GM12878 (cell line): ENCODE data around the gene CD101. TPM values are rescaled to one million over a fixed set of nuclear protein-coding genes. Genes with fewer than 3 reads are reported as not detected.

Experiments used
- ATAC-seq: fragments of 200-7000 bp; cut with Tn5 transposase; 3 replicates; pipeline ENCODE4 v1.9.1; 2020; ENCODE audit warnings: mild to moderate bottlenecking, moderate library complexity
- BruUV-seq: library from RNA; stranded (reverse); fragments of 400-500 nt; replicated peaks from 2 replicates; lab custom pipeline; 2021; lab: Mats Ljungman, UMichigan
- CTCF ChIA-PET: fragments of 300-600 bp; sonication (Branson Sonifier 250); formaldehyde crosslinking; extraction: SDS; loops from one replicate; lab custom pipeline; 2021; ENCODE audit warnings: inconsistent platforms; lab: Yijun Ruan, JAX
- POLR2A ChIA-PET: fragments of 350-600 bp; formaldehyde crosslinking; extraction: SDS; loops from one replicate; lab custom pipeline; 2021; ENCODE audit warnings: inconsistent platforms; lab: Charles Lee
- RAD21 ChIA-PET: fragments of 300-600 bp; sonication (Branson Sonifier 250); formaldehyde crosslinking; loops from one replicate; lab custom pipeline; 2023; ENCODE audit warnings: antibody characterized with exemption; ENCODE audit not compliant: unreplicated experiment; lab: Charles Lee
- SMC1A ChIA-PET: fragments of 300-600 bp; sonication (Branson Sonifier 250); formaldehyde crosslinking; loops from one replicate; lab custom pipeline; 2023; ENCODE audit not compliant: unreplicated experiment, uncharacterized antibody; lab: Charles Lee
- DNase-seq: peaks from one replicate; pipeline ENCODE4 v3.0.0-alpha.2; 2011; ENCODE audit warnings: low read depth, low spot score
- FAIRE-seq: peaks from 3 replicates; lab custom pipeline; 2011; peaks lifted over from hg19 to GRCh38; lab: Jason Lieb, UNC
- H2AFZ ChIP-seq: 2 replicates; pipeline ENCODE4 v1.6.0; 2011; ENCODE audit warnings: low read depth, low read length, control low read depth; ENCODE audit not compliant: control insufficient read depth
- H3K27ac ChIP-seq: 2 replicates; pipeline ENCODE4 v1.5.1; 2011; ENCODE audit warnings: control low read depth; ENCODE audit not compliant: control insufficient read depth, insufficient read depth
- H3K27me3 ChIP-seq, 2 experiments: replicated peaks in 1 of 2; 2 replicates each; pipeline versions ENCODE4 v1.6.0 to v1.6.1; 2011; ENCODE audit warnings: low read length in 1 of 2; ENCODE audit not compliant: control insufficient read depth in 2 of 2, insufficient read depth in 2 of 2
- H3K36me3 ChIP-seq, 2 experiments: 2 replicates each; pipeline ENCODE4 v1.5.1; 2011; ENCODE audit warnings: low read length in 1 of 2; ENCODE audit not compliant: control insufficient read depth in 2 of 2, insufficient read depth in 2 of 2
- H3K4me1 ChIP-seq: 2 replicates; pipeline ENCODE4 v1.6.1; 2011; ENCODE audit warnings: mild to moderate bottlenecking, low read length, moderate library complexity, mixed read lengths; ENCODE audit not compliant: control insufficient read depth, insufficient read depth
- H3K4me2 ChIP-seq: 2 replicates; pipeline ENCODE4 v1.6.0; 2011; ENCODE audit warnings: control low read depth; ENCODE audit not compliant: control insufficient read depth, insufficient read depth
- H3K4me3 ChIP-seq: fragments of 200-600 bp; sonication (generic); 2 replicates; pipeline ENCODE4 v1.5.1; 2016
- H3K79me2 ChIP-seq: 2 replicates; pipeline ENCODE4 v1.6.0; 2011; ENCODE audit warnings: low read length; ENCODE audit not compliant: control insufficient read depth, insufficient read depth
- H3K9ac ChIP-seq: 2 replicates; pipeline ENCODE4 v1.8.0; 2011; ENCODE audit warnings: low read length, control low read depth, mixed read lengths; ENCODE audit not compliant: control insufficient read depth, insufficient read depth
- H3K9me3 ChIP-seq: replicated peaks from 3 replicates; pipeline ENCODE4 v1.5.1; 2011; ENCODE audit warnings: mild to moderate bottlenecking, low read length; ENCODE audit not compliant: control insufficient read depth, insufficient read depth
- H4K20me1 ChIP-seq: 2 replicates; pipeline ENCODE4 v1.6.0; 2011; ENCODE audit not compliant: control insufficient read depth, insufficient read depth
- BCL3 ChIP-seq: IDR thresholded peaks from 2 replicates; pipeline ENCODE4 v1.6.1; 2011; ENCODE audit warnings: borderline replicate concordance, low read depth, mild to moderate bottlenecking, moderate library complexity, low read length; ENCODE audit not compliant: insufficient read depth, poor library complexity, severe bottlenecking
- CEBPZ ChIP-seq: fragments of 150-350 bp; IDR thresholded peaks from 2 replicates; pipeline ENCODE4 v1.6.1; 2016; ENCODE audit warnings: low read depth, low read length
- DPF2 ChIP-seq: fragments of 450-650 bp; IDR thresholded peaks from 2 replicates; pipeline ENCODE4 v1.6.1; 2017; ENCODE audit warnings: mild to moderate bottlenecking
- EZH2 ChIP-seq: IDR thresholded peaks from 2 replicates; pipeline ENCODE4 v1.6.1; 2012; ENCODE audit warnings: low read depth, mild to moderate bottlenecking, control low read depth, inconsistent platforms, low read length, borderline replicate concordance; ENCODE audit not compliant: control insufficient read depth
- KAT2A ChIP-seq: conservative IDR thresholded peaks from 2 replicates; pipeline ENCODE4 v1.6.1; 2011; ENCODE audit warnings: low read depth, low read length; ENCODE audit not compliant: control insufficient read depth
- KLF5 ChIP-seq: fragments of 450-650 bp; IDR thresholded peaks from 2 replicates; pipeline ENCODE4 v1.6.1; 2014; ENCODE audit warnings: mild to moderate bottlenecking; ENCODE audit not compliant: partially characterized antibody
- NBN ChIP-seq: fragments of 450-650 bp; IDR thresholded peaks from 2 replicates; pipeline ENCODE4 v1.6.1; 2016
- SMC3 ChIP-seq: IDR thresholded peaks from 2 replicates; pipeline ENCODE4 v1.6.1; 2011; ENCODE audit warnings: low read length, improper control_type of control experiment, borderline replicate concordance
- SP1 ChIP-seq: IDR thresholded peaks from one replicate; pipeline ENCODE4 v1.6.1; 2011; ENCODE audit warnings: low read depth, low read length
- STAT3 ChIP-seq: IDR thresholded peaks from 2 replicates; pipeline ENCODE4 v1.6.1; 2011; ENCODE audit warnings: low read depth, low read length, improper control_type of control experiment
- YY1 ChIP-seq: IDR thresholded peaks from 2 replicates; pipeline ENCODE4 v1.6.1; 2011; ENCODE audit warnings: low read depth, mild to moderate bottlenecking, low read length
- ZBED1 ChIP-seq: IDR thresholded peaks from 2 replicates; pipeline ENCODE4 v1.6.1; 2016; ENCODE audit warnings: borderline replicate concordance
- ZBTB11 ChIP-seq: fragments of 450-650 bp; formaldehyde crosslinking; IDR thresholded peaks from 2 replicates; pipeline ENCODE4 v1.5.0; 2022; ENCODE audit warnings: mild to moderate bottlenecking, missing genetic modification characterization
- ZNF274 ChIP-seq: IDR thresholded peaks from one replicate; pipeline ENCODE4 v1.8.0; 2011; ENCODE audit not compliant: insufficient read length, insufficient read depth
- WGBS: methylation state at CpG from one replicate; pipeline ENCODE4 v1.1.6; 2016; ENCODE audit warnings: low lambda C conversion rate; ENCODE audit not compliant: insufficient replicate concordance, insufficient coverage; ENCODE audit errors: missing lambda C conversion rate; 5-methylcytosine and 5-hydroxymethylcytosine counted together
- in situ Hi-C: fragments of 300-500 bp; cut with MboI; formaldehyde crosslinking; loops from 9 replicates; pipeline ENCODE4 v1.14.3; 2018; ENCODE audit warnings: mixed read lengths
- intact Hi-C: fragments of 100-400 bp; cut with micrococcal nuclease; formaldehyde crosslinking; loops from one replicate; pipeline ENCODE4 v1.14.2; 2022; ENCODE audit not compliant: unreplicated experiment
- polyA plus RNA-seq, 11 experiments: library from polyadenylated mRNA; depleted of rRNA in 4 of 11; unstranded in 6 of 11; stranded (reverse) in 5 of 11; fragments of >200 nt; fragmentation: Nextera tagmentation in 4 of 11; fragmentation: Illumina TruSeq in 1 of 11; extraction: Ambion mirVana in 4 of 11; extraction: Trizol in 1 of 11; gene quantifications; 1 replicate in 1 of 11; 2 replicates in 10 of 11; pipeline versions ENCODE4 v1.2.1 to v1.2.3, GENCODE V29; 2011 to 2016; ENCODE audit warnings: inconsistent platforms in 2 of 11, missing spikeins in 2 of 11, low read depth in 1 of 11
- total RNA-seq, 4 experiments: library from RNA; depleted of rRNA in 3 of 4; stranded (reverse); fragments of >200 nt in 3 of 4; fragmentation: Illumina TruSeq in 1 of 4; extraction: Trizol in 1 of 4; gene quantifications; 2 replicates each; pipeline versions ENCODE4 v1.2.1 to v1.2.3, GENCODE V29; 2013 to 2021

CD101 gene
- total and polyA plus RNA-seq, 10 of the 15 experiments (the other 5 are each of a cell fraction or from before 2014, with no cell fraction given): 0.56 to 7.9 (median 2.9) TPM

- 0 out of 2 replicates have a peak, but pooled peaks have one; percentile 25 for TF ChIP-seq ZBED1
- 0 out of 2 replicates have a peak, but pooled peaks have one; percentile 60 for TF ChIP-seq NBN
- TF ChIP-seq DPF2: peak; percentile 73; the same call in 1 of the 2 replicates
- no peak for TF ChIP-seq KLF5
Measured at GRCh38 chr1:117001254-117001927, at the start of gene CD101 (continued).

- no peaks in the 10 kb centered on the region for H3K79me2 ChIP-seq
- ChIA-PET CTCF (interaction anchor here (1.4 to 2.5 kb wide), 2 partner anchors 18 to 99 kb away, joined by 5 to 13 read pairs; no protein-coding TSS in a partner anchor), RAD21 (no interaction called here)
- TF ChIP-seq SMC3 (no peak), ZNF274 (no peak), ZBTB11 (no peak), EZH2 (no peak), BCL3 (no peak), CEBPZ (no peak), SP1 (no peak), YY1 (no peak), STAT3 (no peak), KAT2A (no peak)
Measured at GRCh38 chr1:116952738-116953275, 48.8 kb upstream of the CD101 start.

More at GRCh38 chr1:116952738-116953275, 48.8 kb upstream of the CD101 start:
- Histone ChIP-seq H3K9me3 (no peaks in the 10 kb centered on the region), H4K20me1 (no peaks in the 10 kb centered on the region), H3K36me3 (no peaks in the 10 kb centered on the region; a peak in 1 of 4 replicates), H3K4me1 (no peaks in the 10 kb centered on the region), H3K27me3 (no peaks in the 10 kb centered on the region; a peak in 1 of 4 replicates), H3K9ac (no peak overlapping the region), H3K4me3 (no peak overlapping the region), H2AFZ (no peak overlapping the region), H3K4me2 (no peak overlapping the region), H3K27ac (no peak overlapping the region)
- WGBS: 22% methylated on average over 2 of the region's 2 CpGs
- ATAC-seq (no peak), DNase-seq (no peak), FAIRE-seq (no peak)
- in situ Hi-C loops (no loop called here), intact Hi-C loops (no loop called here)
- ChIA-PET POLR2A (interaction anchor here (0.7 kb wide), 1 partner anchor 45 kb away, joined by 4 read pairs; no protein-coding TSS in a partner anchor), SMC1A (interaction anchor here (0.9 to 1.6 kb wide), 4 partner anchors 10 to 32 kb away, joined by 3 to 4 read pairs (median 3); no protein-coding TSS in a partner anchor)
- BruUV-seq: no TSS peak
